HCT116 (cell line): Measurements from ENCODE around the gene RARB. TPM values are rescaled to one million over a fixed set of nuclear protein-coding genes. Genes with fewer than 3 reads are reported as not detected.

Experiments used
- ATAC-seq: fragments of 200-7000 bp; cut with Tn5 transposase; 2 replicates; pipeline ENCODE4 v1.9.1; 2020; ENCODE audit warnings: mild to moderate bottlenecking, moderate library complexity
- BruUV-seq: library from RNA; stranded (reverse); fragments of 400-500 nt; replicated peaks from 2 replicates; lab custom pipeline; 2021; lab: Mats Ljungman, UMichigan
- CTCF ChIA-PET: fragments of 300-600 bp; sonication (Branson Sonifier 250); formaldehyde crosslinking; loops from one replicate; lab custom pipeline; 2021; ENCODE audit warnings: antibody characterized with exemption; lab: Charles Lee
- POLR2A ChIA-PET: fragments of 300-600, 350-600 bp; sonication (Branson Sonifier 250); formaldehyde crosslinking; loops from one replicate; lab custom pipeline; 2021; ENCODE audit warnings: antibody characterized with exemption; lab: Charles Lee
- RAD21 ChIA-PET, 2 experiments: fragments of 300-600 bp; sonication (Branson Sonifier 250); formaldehyde crosslinking; loops; one replicate each; lab custom pipeline; 2023; ENCODE audit warnings: low total read pairs in 2 of 2; ENCODE audit not compliant: uncharacterized antibody in 2 of 2, unreplicated experiment in 2 of 2, low non-redundant PET in 1 of 2; lab: Charles Lee
- DNase-seq: peaks from one replicate; pipeline ENCODE4 v3.0.0-alpha.2; 2010; ENCODE audit warnings: low read depth, low spot score
- H2AFZ ChIP-seq: fragments of 200-600 bp; shearing (Covaris generic), sonication (generic); 2 replicates; pipeline ENCODE4 v1.6.1; 2017; ENCODE audit warnings: low read depth, mixed run types, mixed read lengths, antibody characterized with exemption, low read length; ENCODE audit not compliant: poor library complexity, severe bottlenecking
- H3K27ac ChIP-seq: 2 replicates; pipeline ENCODE4 v1.5.1; 2012; ENCODE audit warnings: low read depth, low read length
- H3K27me3 ChIP-seq: fragments of 200-600 bp; sonication (generic); 2 replicates; pipeline ENCODE4 v1.6.1; 2016; ENCODE audit warnings: mixed run types, low read length, mixed read lengths; ENCODE audit not compliant: insufficient read depth
- H3K36me3 ChIP-seq, 2 experiments: fragments of 200-500 bp in 1 of 2; fragments of 200-600 bp in 1 of 2; sonication (Bioruptor generic) in 1 of 2; sonication (generic) in 1 of 2; 2 replicates each; pipeline versions ENCODE4 v1.5.1 to v1.6.1; 2014 to 2016; ENCODE audit warnings: low read length in 2 of 2, inconsistent platforms in 1 of 2, mixed read lengths in 1 of 2, mixed run types in 1 of 2; ENCODE audit not compliant: insufficient read depth in 2 of 2, control insufficient read depth in 1 of 2
- H3K4me1 ChIP-seq, 2 experiments: fragments of 200-600 bp in 1 of 2; sonication (generic) in 1 of 2; 2 replicates each; pipeline versions ENCODE4 v1.5.1 to v1.6.1; 2012 to 2017; ENCODE audit warnings: low read length in 2 of 2, inconsistent platforms in 1 of 2, mild to moderate bottlenecking in 1 of 2, mixed read lengths in 1 of 2, mixed run types in 1 of 2, moderate library complexity in 1 of 2; ENCODE audit not compliant: insufficient read depth in 2 of 2, control insufficient read depth in 1 of 2
- H3K4me2 ChIP-seq: fragments of 200-600 bp; sonication (generic); 2 replicates; pipeline ENCODE4 v1.6.1; 2017; ENCODE audit warnings: mixed run types, low read length, mixed read lengths
- H3K4me3 ChIP-seq, 2 experiments: fragments of 200-600 bp in 1 of 2; sonication (generic) in 1 of 2; replicated peaks in 1 of 2; 2 replicates each; pipeline ENCODE4 v1.5.1; 2011 to 2016; ENCODE audit warnings: low read length in 2 of 2, control low read depth in 1 of 2, low read depth in 1 of 2, mild to moderate bottlenecking in 1 of 2, mixed read lengths in 1 of 2, mixed run types in 1 of 2
- H3K79me2 ChIP-seq: fragments of 200-600 bp; sonication (generic); 2 replicates; pipeline ENCODE4 v1.6.1; 2017; ENCODE audit warnings: mild to moderate bottlenecking, mixed run types, low read length, moderate library complexity, mixed read lengths; ENCODE audit not compliant: insufficient read depth
- H3K9ac ChIP-seq: fragments of 200-600 bp; sonication (generic); 2 replicates; pipeline ENCODE4 v1.6.1; 2016; ENCODE audit warnings: low read length, mixed read lengths
- H3K9me2 ChIP-seq: fragments of 200-600 bp; sonication (generic), shearing (Covaris generic); 2 replicates; pipeline ENCODE4 v1.6.1; 2017; ENCODE audit warnings: mixed run types, mild to moderate bottlenecking, moderate library complexity; ENCODE audit not compliant: insufficient read depth
- H3K9me3 ChIP-seq, 2 experiments: fragments of 200-500 bp in 1 of 2; fragments of 200-600 bp in 1 of 2; sonication (Bioruptor generic) in 1 of 2; sonication (generic) in 1 of 2; 2 replicates each; pipeline ENCODE4 v1.6.1; 2014 to 2017; ENCODE audit warnings: low read length in 2 of 2, mixed read lengths in 2 of 2, inconsistent platforms in 1 of 2, low read depth in 1 of 2, mild to moderate bottlenecking in 1 of 2, mixed run types in 1 of 2, moderate library complexity in 1 of 2; ENCODE audit not compliant: control insufficient read depth in 1 of 2, insufficient read depth in 1 of 2
- H4K20me1 ChIP-seq: fragments of 200-600 bp; sonication (generic), shearing (Covaris generic); 2 replicates; pipeline ENCODE4 v1.6.1; 2017; ENCODE audit warnings: mixed run types, mild to moderate bottlenecking, moderate library complexity; ENCODE audit not compliant: insufficient read depth
- CEBPB ChIP-seq: IDR thresholded peaks from 2 replicates; pipeline ENCODE4 v1.6.1; 2012; ENCODE audit warnings: low read depth
- YY1 ChIP-seq: IDR thresholded peaks from 2 replicates; pipeline ENCODE4 v1.6.1; 2011; ENCODE audit warnings: low read length, low read depth, moderate library complexity, mild to moderate bottlenecking; ENCODE audit not compliant: insufficient replicate concordance; ENCODE audit errors: extremely low read depth
- intact Hi-C: fragments of 100-400 bp; cut with micrococcal nuclease; formaldehyde crosslinking; loops from 2 replicates; pipeline ENCODE4 v1.10.0; 2022
- total RNA-seq: library from RNA; stranded (reverse); gene quantifications from one replicate; pipeline ENCODE4 v1.2.1, GENCODE V29; 2021; ENCODE audit not compliant: unreplicated experiment
- TF ChIP-seq, protein P1 (sequence below), 3 experiments: fragments of 200-600 bp in 1 of 3; sonication (generic) in 1 of 3; IDR thresholded peaks in 2 of 3; conservative IDR thresholded peaks in 1 of 3; 2 replicates each; pipeline ENCODE4 v1.5.1; 2012 to 2017; ENCODE audit warnings: low read depth in 2 of 3, low read length in 2 of 3, antibody characterized with exemption in 1 of 3, borderline replicate concordance in 1 of 3, control low read depth in 1 of 3, mild to moderate bottlenecking in 1 of 3, mixed read lengths in 1 of 3, mixed run types in 1 of 3, moderate library complexity in 1 of 3; ENCODE audit not compliant: insufficient read depth in 1 of 3
- TF ChIP-seq, protein P2 (sequence below): IDR thresholded peaks from 2 replicates; pipeline ENCODE4 v1.6.1; 2012; ENCODE audit warnings: low read depth
- TF ChIP-seq, protein P3 (sequence below): IDR thresholded peaks from 2 replicates; pipeline ENCODE4 v1.6.1; 2012

RARB gene
- total RNA-seq, 1 experiment from 2014 or later, result not detected

DNA sequence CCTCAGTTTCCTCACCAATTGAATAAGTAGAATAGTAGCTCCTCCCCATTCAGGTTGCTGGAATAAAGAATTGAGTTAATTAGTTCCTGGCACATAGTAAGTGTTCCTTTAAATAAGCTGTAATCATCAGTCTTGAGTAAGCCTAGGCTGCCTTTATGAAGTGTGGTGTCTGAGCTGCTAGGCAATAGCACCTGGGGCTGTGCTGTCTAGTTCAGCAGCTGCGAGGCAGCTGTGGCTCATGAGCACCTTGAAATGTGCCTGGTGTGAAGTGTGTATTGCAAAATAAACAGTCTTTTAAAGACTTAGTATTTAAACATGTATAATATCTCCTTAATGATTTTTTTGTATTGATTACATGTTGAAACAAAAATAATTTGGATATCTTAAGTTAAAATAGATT is 159.0 kb downstream of the RARB start:
- Histone ChIP-seq H3K9ac (no peak overlapping the region), H2AFZ (no peak overlapping the region), H3K4me2 (no peak overlapping the region), H3K27me3 (no peaks in the 10 kb centered on the region), H4K20me1 (no peaks in the 10 kb centered on the region), H3K4me3 (no peak overlapping the region), H3K27ac (no peak overlapping the region), H3K36me3 (no peaks in the 10 kb centered on the region), H3K4me1 (peaks cover 0 to 7% of the 10 kb centered on the region in 2 experiments; a peak in 1 of 4 replicates), H3K9me3 (no peaks in the 10 kb centered on the region), H3K9me2 (no peaks in the 10 kb centered on the region), H3K79me2 (no peaks in the 10 kb centered on the region)
- no peak for ATAC-seq
- no peak for DNase-seq
- ChIA-PET CTCF (no interaction called here), RAD21 (no interaction called here), POLR2A (no interaction called here)
- no TSS peak for BruUV-seq
- TF ChIP-seq YY1 (no peak), CEBPB (no peak)
- TF ChIP-seq, protein P1, sequence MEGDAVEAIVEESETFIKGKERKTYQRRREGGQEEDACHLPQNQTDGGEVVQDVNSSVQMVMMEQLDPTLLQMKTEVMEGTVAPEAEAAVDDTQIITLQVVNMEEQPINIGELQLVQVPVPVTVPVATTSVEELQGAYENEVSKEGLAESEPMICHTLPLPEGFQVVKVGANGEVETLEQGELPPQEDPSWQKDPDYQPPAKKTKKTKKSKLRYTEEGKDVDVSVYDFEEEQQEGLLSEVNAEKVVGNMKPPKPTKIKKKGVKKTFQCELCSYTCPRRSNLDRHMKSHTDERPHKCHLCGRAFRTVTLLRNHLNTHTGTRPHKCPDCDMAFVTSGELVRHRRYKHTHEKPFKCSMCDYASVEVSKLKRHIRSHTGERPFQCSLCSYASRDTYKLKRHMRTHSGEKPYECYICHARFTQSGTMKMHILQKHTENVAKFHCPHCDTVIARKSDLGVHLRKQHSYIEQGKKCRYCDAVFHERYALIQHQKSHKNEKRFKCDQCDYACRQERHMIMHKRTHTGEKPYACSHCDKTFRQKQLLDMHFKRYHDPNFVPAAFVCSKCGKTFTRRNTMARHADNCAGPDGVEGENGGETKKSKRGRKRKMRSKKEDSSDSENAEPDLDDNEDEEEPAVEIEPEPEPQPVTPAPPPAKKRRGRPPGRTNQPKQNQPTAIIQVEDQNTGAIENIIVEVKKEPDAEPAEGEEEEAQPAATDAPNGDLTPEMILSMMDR (IDR thresholded peaks at IDR 0.05 in 2 of 3, conservative IDR thresholded peaks at IDR 0.05 in 1 of 3; ENCODE audit: borderline replicate concordance in 1 of 3, insufficient read depth in 1 of 3, low read depth in 2 of 3, low read length in 2 of 3), result no peak
- TF ChIP-seq, protein P2, sequence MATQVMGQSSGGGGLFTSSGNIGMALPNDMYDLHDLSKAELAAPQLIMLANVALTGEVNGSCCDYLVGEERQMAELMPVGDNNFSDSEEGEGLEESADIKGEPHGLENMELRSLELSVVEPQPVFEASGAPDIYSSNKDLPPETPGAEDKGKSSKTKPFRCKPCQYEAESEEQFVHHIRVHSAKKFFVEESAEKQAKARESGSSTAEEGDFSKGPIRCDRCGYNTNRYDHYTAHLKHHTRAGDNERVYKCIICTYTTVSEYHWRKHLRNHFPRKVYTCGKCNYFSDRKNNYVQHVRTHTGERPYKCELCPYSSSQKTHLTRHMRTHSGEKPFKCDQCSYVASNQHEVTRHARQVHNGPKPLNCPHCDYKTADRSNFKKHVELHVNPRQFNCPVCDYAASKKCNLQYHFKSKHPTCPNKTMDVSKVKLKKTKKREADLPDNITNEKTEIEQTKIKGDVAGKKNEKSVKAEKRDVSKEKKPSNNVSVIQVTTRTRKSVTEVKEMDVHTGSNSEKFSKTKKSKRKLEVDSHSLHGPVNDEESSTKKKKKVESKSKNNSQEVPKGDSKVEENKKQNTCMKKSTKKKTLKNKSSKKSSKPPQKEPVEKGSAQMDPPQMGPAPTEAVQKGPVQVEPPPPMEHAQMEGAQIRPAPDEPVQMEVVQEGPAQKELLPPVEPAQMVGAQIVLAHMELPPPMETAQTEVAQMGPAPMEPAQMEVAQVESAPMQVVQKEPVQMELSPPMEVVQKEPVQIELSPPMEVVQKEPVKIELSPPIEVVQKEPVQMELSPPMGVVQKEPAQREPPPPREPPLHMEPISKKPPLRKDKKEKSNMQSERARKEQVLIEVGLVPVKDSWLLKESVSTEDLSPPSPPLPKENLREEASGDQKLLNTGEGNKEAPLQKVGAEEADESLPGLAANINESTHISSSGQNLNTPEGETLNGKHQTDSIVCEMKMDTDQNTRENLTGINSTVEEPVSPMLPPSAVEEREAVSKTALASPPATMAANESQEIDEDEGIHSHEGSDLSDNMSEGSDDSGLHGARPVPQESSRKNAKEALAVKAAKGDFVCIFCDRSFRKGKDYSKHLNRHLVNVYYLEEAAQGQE, result no peak
- TF ChIP-seq, protein P3, sequence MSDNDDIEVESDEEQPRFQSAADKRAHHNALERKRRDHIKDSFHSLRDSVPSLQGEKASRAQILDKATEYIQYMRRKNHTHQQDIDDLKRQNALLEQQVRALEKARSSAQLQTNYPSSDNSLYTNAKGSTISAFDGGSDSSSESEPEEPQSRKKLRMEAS, result no peak
- TF ChIP-seq, all 23 proteins: peak for 0
- intact Hi-C loops, result no loop called here
